ENCODE results near the gene CRISP3.
"Not testable (repeated sequence)": the region's sequence is repeated elsewhere in the genome, so short reads cannot be mapped to it uniquely, and the experiment has no call there.

The CRISP3 gene, protein sequence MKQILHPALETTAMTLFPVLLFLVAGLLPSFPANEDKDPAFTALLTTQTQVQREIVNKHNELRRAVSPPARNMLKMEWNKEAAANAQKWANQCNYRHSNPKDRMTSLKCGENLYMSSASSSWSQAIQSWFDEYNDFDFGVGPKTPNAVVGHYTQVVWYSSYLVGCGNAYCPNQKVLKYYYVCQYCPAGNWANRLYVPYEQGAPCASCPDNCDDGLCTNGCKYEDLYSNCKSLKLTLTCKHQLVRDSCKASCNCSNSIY

DNA sequence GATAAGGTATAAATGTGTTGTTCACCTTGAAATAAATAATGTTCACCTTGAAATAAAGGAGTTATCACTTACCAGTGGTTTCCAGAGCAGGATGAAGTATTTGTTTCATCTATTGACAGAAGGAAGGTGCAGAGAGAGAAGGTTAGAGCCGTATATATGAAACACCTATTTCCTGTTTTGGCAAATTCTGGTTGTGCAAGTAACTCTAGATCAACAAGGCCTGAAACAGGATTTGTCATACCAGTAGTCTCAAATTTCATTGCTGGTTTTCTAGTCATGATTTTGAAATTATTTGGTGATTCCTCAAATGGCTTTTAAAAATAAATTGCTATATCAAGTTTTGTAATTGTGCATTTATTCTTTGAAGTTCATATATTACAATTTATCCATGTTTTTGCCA is at the start of gene CRISP3:
Gene CRISP3 (minus strand): TSS at position 130 of the 400 bp plus-strand sequence. CDS start 21 bp downstream, at position 109.
- no peak for DNase-seq (ENCODE audit: low spot score)

GRCh38 chr6:49790341-49790740 is 46.2 kb upstream of the CRISP3 start:
- DNase-seq (ENCODE audit: low spot score) = no peak

- DNase-seq (ENCODE audit: low spot score) = no peak
These were observed 43.0 kb upstream of the CRISP3 start, which contains the start of gene PGK2 for GRCh38 chr6:49787176-49787575. TSS of gene PGK2 (minus strand) at chr6:49787285. CDS start at chr6:49787187, 98 bp downstream.

GRCh38 chr6:49784272-49784671 is 40.1 kb upstream of the CRISP3 start:
- no peak for DNase-seq (ENCODE audit: low spot score)

GRCh38 chr6:49782725-49783124 is 38.5 kb upstream of the CRISP3 start:
- DNase-seq (ENCODE audit: low spot score) = no peak

GRCh38 chr6:49782293-49782692 is 38.1 kb upstream of the CRISP3 start:
- DNase-seq (ENCODE audit: low spot score) = no peak

DNA sequence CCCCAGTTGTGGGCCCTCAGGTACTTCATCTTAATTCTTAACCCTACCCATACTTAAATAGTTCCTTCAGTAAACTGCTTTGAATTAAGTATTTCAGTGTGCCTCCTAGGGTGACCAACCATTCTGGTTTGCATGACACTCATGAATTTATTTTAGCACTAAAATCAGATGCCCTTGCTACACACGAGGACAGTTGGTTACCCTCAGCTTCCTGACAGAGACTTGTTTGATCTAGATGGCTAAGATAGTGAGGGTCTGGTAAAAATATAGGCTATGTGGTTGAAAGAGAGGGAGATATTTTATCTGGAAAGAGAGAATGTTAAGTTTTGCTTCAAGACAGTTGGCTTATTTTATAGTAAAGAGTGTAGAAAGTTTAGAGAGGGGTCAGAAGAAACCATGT is 32.3 kb upstream of the CRISP3 start:
- no peak for DNase-seq (ENCODE audit: low spot score)

GRCh38 chr6:49775043-49775442 is 30.9 kb upstream of the CRISP3 start:
- DNase-seq (ENCODE audit: low spot score) = no peak

DNA sequence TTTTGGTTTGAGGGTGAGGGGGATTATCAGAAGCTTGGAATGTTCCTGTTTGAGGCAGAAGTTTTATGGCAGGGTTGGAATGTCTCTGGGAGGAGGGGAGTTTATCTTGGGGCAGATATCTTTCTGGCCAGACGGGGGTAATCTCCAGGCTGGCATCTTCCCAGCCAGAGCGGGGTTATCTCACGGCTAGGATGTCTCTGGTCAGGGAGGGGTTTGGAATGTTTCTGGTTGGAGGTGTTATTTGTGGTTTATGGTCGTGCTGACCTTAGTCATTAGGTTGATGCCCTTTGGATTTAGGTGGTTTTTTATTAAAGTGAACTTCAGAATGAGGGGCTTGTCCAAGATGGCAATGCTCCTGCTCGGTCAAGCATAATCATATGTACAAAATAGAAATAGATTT is 28.1 kb upstream of the CRISP3 start:
- DNase-seq (ENCODE audit: low spot score) = no peak

DNA sequence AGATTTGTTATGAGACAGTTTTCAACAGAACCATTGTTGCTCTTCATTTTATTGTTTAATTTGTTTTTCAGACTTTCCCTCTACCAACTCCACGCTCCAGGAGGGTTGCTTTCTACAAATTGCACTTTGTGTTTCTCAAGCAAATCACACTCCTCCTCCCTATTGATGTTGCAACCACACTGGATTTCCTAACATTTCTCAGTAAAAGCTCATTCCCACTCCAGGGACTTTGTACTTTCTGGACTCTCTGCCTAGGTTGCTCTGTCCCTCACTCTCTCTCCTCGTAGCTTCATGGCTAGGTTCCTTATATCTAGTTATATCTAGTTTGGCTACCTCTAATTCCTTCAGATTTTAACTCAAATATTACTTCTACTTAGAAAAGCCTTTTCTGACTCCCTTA is 22.6 kb upstream of the CRISP3 start:
- DNase-seq (ENCODE audit: low spot score) = no peak

DNA sequence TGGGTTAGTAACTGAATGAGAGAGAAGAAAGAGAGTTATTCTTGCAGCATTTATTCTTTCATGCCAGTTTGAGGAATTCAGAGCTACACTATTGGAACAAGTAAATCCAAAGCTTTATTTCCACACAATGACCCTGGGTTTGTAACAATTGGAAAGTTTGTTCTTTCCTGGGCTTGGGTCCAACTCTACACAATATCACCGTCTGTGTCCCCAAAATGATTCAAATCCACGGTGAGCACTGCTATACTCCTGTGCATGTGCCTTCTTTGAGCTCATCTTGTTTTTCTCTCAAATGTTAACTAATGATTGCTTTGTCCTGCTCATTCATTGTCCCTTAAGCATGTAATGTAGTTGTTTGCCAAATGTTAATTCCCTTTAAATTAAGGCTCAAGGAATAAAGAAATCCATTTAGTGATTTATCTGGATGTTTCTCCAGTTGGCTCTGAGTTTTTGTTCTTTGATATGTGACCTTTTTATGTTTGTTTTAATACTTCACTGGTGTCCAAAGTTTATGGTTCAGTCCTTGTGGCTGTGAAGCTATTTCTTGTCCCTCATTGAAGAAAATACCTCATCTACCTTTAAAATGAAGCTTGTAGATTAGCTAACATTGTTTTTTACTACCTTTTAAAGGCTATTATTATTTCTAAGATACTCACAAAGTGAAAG is 20.5 kb upstream of the CRISP3 start:
- no peak for DNase-seq (ENCODE audit: low spot score)

- no peak for DNase-seq (ENCODE audit: low spot score)
These were observed 759 bp downstream of the CRISP3 start for GRCh38 chr6:49743429-49743828.

- no peak for DNase-seq (ENCODE audit: low spot score)
These were observed 4.8 kb downstream of the CRISP3 start for GRCh38 chr6:49739423-49739822.

GRCh38 chr6:49736017-49736508 is 8.1 kb downstream of the CRISP3 start:
- no peak for DNase-seq (ENCODE audit: low spot score)

DNA sequence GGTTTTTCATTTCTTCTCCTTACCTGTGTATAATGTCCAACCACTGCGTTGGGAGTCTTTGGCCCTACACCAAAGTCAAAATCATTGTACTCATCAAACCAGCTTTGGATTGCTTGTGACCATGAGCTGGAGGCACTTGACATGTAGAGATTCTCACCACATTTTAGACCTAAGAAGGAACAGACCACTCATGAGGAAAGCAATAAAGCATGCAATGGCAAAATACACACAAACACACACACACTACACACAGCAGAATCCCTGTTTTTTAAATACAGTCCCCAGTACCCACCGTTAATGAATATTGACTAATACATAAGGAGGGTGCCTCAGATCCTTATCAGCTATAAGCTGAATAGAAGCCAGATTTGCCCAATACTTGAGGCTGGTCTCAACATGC is 10.5 kb downstream of the CRISP3 start:
- DNase-seq (ENCODE audit: low spot score) = no peak

GRCh38 chr6:49732781-49733180 is 11.4 kb downstream of the CRISP3 start:
- no peak for DNase-seq (ENCODE audit: low spot score)

- DNase-seq (ENCODE audit: low spot score) = no peak
These were observed 13.9 kb downstream of the CRISP3 start for GRCh38 chr6:49730251-49730650.

GRCh38 chr6:49723917-49724316 is 20.3 kb downstream of the CRISP3 start:
- DNase-seq (ENCODE audit: low spot score) = not testable (repeated sequence)

- no peak for DNase-seq (ENCODE audit: low spot score)
These were observed 22.9 kb downstream of the CRISP3 start for GRCh38 chr6:49721297-49721696.

DNA sequence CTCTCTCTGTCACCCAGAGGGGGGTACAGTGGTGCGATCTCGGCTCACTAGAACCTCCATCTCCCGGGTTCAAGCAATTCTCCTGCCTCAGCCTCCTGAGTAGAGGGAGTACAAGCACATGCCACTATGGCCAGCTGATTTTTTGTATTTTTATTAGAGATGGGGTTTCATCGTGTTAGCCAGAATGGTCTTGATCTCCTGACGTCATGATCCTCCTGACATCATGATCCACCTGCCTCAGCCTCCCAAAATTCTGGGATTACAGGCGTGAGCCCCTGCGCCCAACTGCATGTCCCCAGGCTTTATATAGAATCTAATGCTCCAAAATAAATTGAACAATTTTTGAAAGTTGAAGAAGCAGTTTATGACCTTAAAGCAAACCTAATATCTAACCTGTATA is 23.8 kb downstream of the CRISP3 start:
- DNase-seq (ENCODE audit: low spot score) = no peak

DNA sequence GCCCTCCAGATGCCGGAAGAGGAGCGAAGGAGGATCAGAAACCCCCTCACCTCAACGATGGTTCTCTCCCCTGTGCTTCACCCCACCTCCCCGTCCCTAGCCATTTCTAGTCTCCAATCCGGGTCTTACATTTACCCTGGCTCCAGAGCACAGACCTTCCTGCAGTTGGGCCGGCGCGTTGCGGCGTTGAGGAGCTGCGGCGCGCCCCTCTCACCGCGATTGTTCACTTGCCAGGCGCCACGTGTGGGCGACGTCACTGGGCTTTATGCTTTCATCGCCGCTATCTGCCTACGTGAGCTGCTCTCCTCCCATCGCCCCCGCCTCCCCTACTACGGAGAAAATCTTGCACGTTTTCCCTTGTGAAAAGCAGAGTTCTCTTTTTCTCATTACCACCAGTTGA is 30.8 kb downstream of the CRISP3 start, which contains the start of gene CRISP2:
Gene CRISP2 (minus strand): TSS at position 198 of the 400 bp plus-strand sequence. CDS start 4,347 bp downstream, outside the sequence.
- DNase-seq (ENCODE audit: low spot score) = no peak

GRCh38 chr6:49698478-49698877 is 45.7 kb downstream of the CRISP3 start:
- no peak for DNase-seq (ENCODE audit: low spot score)

DNA sequence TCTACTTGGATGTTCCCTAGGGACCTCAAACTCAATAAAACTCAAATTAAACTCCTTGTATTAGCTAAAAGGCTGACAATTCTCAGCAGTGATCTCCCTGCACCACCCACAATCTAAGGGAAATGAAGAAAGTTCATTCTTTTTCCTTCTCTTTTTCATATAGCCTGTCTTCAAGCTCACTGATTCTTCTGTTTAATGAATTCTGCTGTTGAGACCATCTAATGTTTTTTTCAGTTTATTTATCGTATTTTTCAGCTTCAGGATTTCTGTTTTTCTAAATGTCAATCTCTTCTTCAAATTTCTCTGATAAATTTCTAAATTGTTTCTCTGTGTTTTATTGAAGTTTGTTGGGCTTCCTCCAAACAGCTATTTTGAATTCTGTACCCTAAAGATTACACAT is 50.7 kb downstream of the CRISP3 start:
- no peak for DNase-seq (ENCODE audit: low spot score)

Measured in CD4-positive, alpha-beta T cell treated with Interleukin-6 at 100 ng/mL for 8 hours (primary cell).